Measurements from ENCODE around the gene PKIB.
"Not testable (repeated sequence)": the region's sequence is repeated elsewhere in the genome, so short reads cannot be mapped to it uniquely, and the experiment has no call there.

PKIB gene

GRCh38 chr6:122744856-122745255 is 134.7 kb downstream of the PKIB start:
- DNase-seq (ENCODE audit: low spot score), result not testable (repeated sequence)

- no peak for DNase-seq (ENCODE audit: low spot score)
Observed at GRCh38 chr6:122746688-122747087, 136.5 kb downstream of the PKIB start.

GRCh38 chr6:122747573-122747972 is 137.4 kb downstream of the PKIB start:
- DNase-seq (ENCODE audit: low spot score), result no peak

- DNase-seq (ENCODE audit: low spot score), result not testable (repeated sequence)
Observed at GRCh38 chr6:122748945-122749344, 138.7 kb downstream of the PKIB start.

GRCh38 chr6:122749451-122750050 is 139.3 kb downstream of the PKIB start:
- no peak for DNase-seq (ENCODE audit: low spot score)

GRCh38 chr6:122751326-122751725 is 141.1 kb downstream of the PKIB start:
- DNase-seq (ENCODE audit: low spot score), result no peak

- DNase-seq (ENCODE audit: low spot score), result peak; percentile 32
Observed at GRCh38 chr6:122752459-122752858, 142.3 kb downstream of the PKIB start.

GRCh38 chr6:122753000-122753687 is 142.9 kb downstream of the PKIB start:
- DNase-seq (ENCODE audit: low spot score), result peak; percentile 59

- peak; percentile 56 for DNase-seq (ENCODE audit: low spot score)
Observed at GRCh38 chr6:122753688-122754056, 143.5 kb downstream of the PKIB start.

GRCh38 chr6:122754191-122754731 is 144.1 kb downstream of the PKIB start:
- no peak for DNase-seq (ENCODE audit: low spot score)

GRCh38 chr6:122755901-122756300 is 145.7 kb downstream of the PKIB start:
- no peak for DNase-seq (ENCODE audit: low spot score)

GRCh38 chr6:122758927-122759334 is 148.7 kb downstream of the PKIB start:
- no peak for DNase-seq (ENCODE audit: low spot score)

- no peak for DNase-seq (ENCODE audit: low spot score)
Observed at GRCh38 chr6:122760330-122760729, 150.1 kb downstream of the PKIB start.

GRCh38 chr6:122766256-122766655 is 156.1 kb downstream of the PKIB start:
- DNase-seq (ENCODE audit: low spot score), result peak; percentile 58

GRCh38 chr6:122770835-122771601 is 160.8 kb downstream of the PKIB start:
- DNase-seq (ENCODE audit: low spot score), result peak; percentile 79

GRCh38 chr6:122772724-122773415 is 162.7 kb downstream of the PKIB start:
- DNase-seq (ENCODE audit: low spot score), result no peak

All from cerebellar cortex (tissue), 1 donor.